NCI-H1694 (cell line): ENCODE data around the gene CPXM2.

Experiments used
- DNase-seq: peaks from one replicate; lab custom pipeline; 2025; lab: John Stamatoyannopoulos, UW

The CPXM2 gene

GRCh38 chr10:123891144-123892071 lies at the start of gene CPXM2:
Gene CPXM2 (minus strand): TSS chr10:123891807. CDS start chr10:123891659, 148 bp downstream.
- DNase-seq, result no peak

GRCh38 chr10:123939591-123939990 lies 48.0 kb upstream of the CPXM2 start:
- no peak for DNase-seq

GRCh38 chr10:123938890-123939289 lies 47.3 kb upstream of the CPXM2 start:
- no peak for DNase-seq

- no peak for DNase-seq
These were observed 44.8 kb upstream of the CPXM2 start for GRCh38 chr10:123936426-123936825.

GRCh38 chr10:123935680-123936079 lies 44.1 kb upstream of the CPXM2 start:
- no peak for DNase-seq

GRCh38 chr10:123934846-123935245 lies 43.2 kb upstream of the CPXM2 start:
- no peak for DNase-seq

- DNase-seq, result no peak
These were observed 38.9 kb upstream of the CPXM2 start for GRCh38 chr10:123930340-123931001.

- DNase-seq, result no peak
These were observed 38.2 kb upstream of the CPXM2 start for GRCh38 chr10:123929791-123930190.

GRCh38 chr10:123928427-123928826 lies 36.8 kb upstream of the CPXM2 start:
- no peak for DNase-seq

GRCh38 chr10:123926401-123927264 lies 35.0 kb upstream of the CPXM2 start:
- no peak for DNase-seq

GRCh38 chr10:123922126-123922525 lies 30.5 kb upstream of the CPXM2 start:
- no peak for DNase-seq

GRCh38 chr10:123916775-123917174 lies 25.2 kb upstream of the CPXM2 start:
- DNase-seq, result no peak

GRCh38 chr10:123913688-123914268 lies 22.2 kb upstream of the CPXM2 start:
- DNase-seq, result no peak

GRCh38 chr10:123912871-123913270 lies 21.3 kb upstream of the CPXM2 start:
- DNase-seq, result no peak

- no peak for DNase-seq
These were observed 20.9 kb upstream of the CPXM2 start for GRCh38 chr10:123912466-123912865.

- DNase-seq, result no peak
These were observed 20.3 kb upstream of the CPXM2 start for GRCh38 chr10:123911866-123912265.

- no peak for DNase-seq
These were observed 18.3 kb upstream of the CPXM2 start for GRCh38 chr10:123909866-123910265.

- DNase-seq, result no peak
These were observed 17.8 kb upstream of the CPXM2 start for GRCh38 chr10:123909426-123909825.

- no peak for DNase-seq
These were observed 16.8 kb upstream of the CPXM2 start for GRCh38 chr10:123908379-123908778.

- no peak for DNase-seq
These were observed 15.5 kb upstream of the CPXM2 start for GRCh38 chr10:123906884-123907652.

GRCh38 chr10:123906296-123906695 lies 14.7 kb upstream of the CPXM2 start:
- no peak for DNase-seq
